ENCODE measurements around the gene SKIC2.
A peak's percentile ranks its signal among the peaks of the same experiment; 100 is the strongest.

The SKIC2 gene

GRCh38 chr6:31970604-31971271, 11.8 kb downstream of the SKIC2 start:
- no peak for DNase-seq (ENCODE audit: low read depth in 1 of 2, low spot score in 1 of 2)
- no peaks in the 10 kb centered on the region for H3K27me3 ChIP-seq (ENCODE audit: insufficient read depth, poor library complexity, severe bottlenecking)
- peak overlapping the region; percentile 82 for H3K4me3 ChIP-seq (replicated peaks; ENCODE audit: insufficient read depth, low read length)
- peak overlapping the region; percentile 93 for H3K27ac ChIP-seq (replicated peaks)
- TF ChIP-seq POLR2AphosphoS5 (IDR thresholded peaks at IDR 0.05; ENCODE audit: low read depth) (peak; percentile 44; the same call in 1 of the 2 replicates), GABPA (IDR thresholded peaks at IDR 0.05; ENCODE audit: low read depth) (no peak), SPI1 (IDR thresholded peaks at IDR 0.05; ENCODE audit: borderline replicate concordance, low read depth) (no peak), REST (IDR thresholded peaks at IDR 0.05; ENCODE audit: insufficient replicate concordance, low read depth) (no peak)
- TF ChIP-seq, protein P1, sequence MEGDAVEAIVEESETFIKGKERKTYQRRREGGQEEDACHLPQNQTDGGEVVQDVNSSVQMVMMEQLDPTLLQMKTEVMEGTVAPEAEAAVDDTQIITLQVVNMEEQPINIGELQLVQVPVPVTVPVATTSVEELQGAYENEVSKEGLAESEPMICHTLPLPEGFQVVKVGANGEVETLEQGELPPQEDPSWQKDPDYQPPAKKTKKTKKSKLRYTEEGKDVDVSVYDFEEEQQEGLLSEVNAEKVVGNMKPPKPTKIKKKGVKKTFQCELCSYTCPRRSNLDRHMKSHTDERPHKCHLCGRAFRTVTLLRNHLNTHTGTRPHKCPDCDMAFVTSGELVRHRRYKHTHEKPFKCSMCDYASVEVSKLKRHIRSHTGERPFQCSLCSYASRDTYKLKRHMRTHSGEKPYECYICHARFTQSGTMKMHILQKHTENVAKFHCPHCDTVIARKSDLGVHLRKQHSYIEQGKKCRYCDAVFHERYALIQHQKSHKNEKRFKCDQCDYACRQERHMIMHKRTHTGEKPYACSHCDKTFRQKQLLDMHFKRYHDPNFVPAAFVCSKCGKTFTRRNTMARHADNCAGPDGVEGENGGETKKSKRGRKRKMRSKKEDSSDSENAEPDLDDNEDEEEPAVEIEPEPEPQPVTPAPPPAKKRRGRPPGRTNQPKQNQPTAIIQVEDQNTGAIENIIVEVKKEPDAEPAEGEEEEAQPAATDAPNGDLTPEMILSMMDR (IDR thresholded peaks at IDR 0.05; ENCODE audit: insufficient read depth, low read length) = no peak

DNA sequence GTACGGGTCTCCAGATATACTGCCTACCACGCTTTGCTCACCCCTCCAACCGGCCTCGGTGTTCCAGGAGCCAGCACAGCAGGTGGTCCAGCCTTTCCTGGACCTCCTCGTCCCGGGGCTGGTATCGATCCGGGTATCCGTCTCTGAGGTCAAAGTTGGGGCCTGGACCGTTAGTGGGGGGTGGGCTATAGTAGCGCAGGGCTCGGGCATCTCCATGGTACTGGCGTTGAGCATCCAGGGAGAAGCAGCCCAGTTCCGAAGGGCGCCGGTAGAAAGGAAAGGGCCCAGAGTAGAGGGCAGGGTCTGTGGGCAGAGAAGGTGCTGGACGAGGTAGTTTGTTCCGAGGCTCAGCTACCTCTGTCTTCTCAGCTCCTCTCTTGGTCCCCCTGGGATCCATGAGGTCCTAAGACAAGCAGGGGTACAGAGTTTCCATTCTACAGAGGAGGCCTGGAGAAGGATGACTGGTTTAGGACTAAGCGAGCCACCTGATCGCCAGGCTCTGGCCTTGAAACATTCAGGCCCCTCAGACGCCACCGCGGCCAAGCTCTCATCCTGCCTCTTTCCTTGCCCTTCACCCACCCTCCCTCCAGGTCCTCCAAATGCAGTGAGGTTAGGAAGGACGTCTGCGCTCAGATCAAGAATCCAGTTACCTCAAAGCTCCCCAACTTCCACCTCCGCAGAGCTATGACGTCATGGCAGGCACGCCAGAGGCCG, 12.5 kb downstream of the SKIC2 start:
- peak overlapping the region; percentile 82 for H3K4me3 ChIP-seq (replicated peaks; ENCODE audit: insufficient read depth, low read length)
- TF ChIP-seq SPI1 (IDR thresholded peaks at IDR 0.05; ENCODE audit: borderline replicate concordance, low read depth) (no peak), REST (IDR thresholded peaks at IDR 0.05; ENCODE audit: insufficient replicate concordance, low read depth) (no peak)
- no peaks in the 10 kb centered on the region for H3K27me3 ChIP-seq (ENCODE audit: insufficient read depth, poor library complexity, severe bottlenecking)
- H3K27ac ChIP-seq (replicated peaks) = peak overlapping the region; percentile 93
- DNase-seq (ENCODE audit: low read depth in 1 of 2, low spot score in 1 of 2) = no peak

DNA sequence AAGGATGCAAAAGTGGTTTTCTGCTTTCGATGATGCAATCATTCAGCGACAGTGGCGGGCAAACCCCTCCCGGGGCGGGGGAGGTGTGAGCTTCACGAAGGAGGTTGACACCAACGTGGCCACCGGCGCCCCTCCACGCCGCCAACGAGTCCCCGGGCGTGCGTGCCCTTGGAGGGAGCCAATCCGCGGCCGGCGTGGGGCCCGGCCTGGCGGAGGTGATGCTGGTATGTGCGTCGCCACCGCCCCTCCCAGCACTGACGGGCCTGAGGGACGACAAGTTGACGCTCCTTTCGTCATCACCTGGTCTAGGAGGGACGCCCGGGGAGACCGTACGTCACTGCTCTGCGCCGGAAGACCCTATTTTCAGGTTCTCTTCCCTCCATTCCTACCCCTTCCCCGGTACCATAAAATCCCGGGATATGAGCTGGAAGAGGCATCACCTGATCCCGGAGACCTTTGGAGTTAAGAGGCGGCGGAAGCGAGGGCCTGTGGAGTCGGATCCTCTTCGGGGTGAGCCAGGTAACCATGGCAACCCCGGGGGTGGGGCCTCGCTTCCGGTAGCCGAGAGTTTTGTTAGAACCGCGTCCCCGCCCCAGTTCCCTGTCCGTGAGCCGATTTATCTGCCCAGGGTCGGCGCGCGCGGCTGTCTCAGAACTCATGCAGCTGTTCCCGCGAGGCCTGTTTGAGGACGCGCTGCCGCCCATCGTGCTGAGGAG, 13.2 kb downstream of the SKIC2 start, which contains the start of gene DXO:
Gene DXO (minus strand): TSS at position 146 of the 716 bp plus-strand sequence. CDS start 463 bp downstream, outside the sequence.
- Histone ChIP-seq H3K27me3 (ENCODE audit: insufficient read depth, poor library complexity, severe bottlenecking) (no peaks in the 10 kb centered on the region), H3K4me3 (replicated peaks; ENCODE audit: insufficient read depth, low read length) (peak within 1 kb of the TSS; percentile 82), H3K27ac (replicated peaks) (peak within 1 kb of the TSS; percentile 93)
- DNase-seq (ENCODE audit: low read depth in 1 of 2, low spot score in 1 of 2) = peak; percentile 99 to 100
- TF ChIP-seq GABPA (IDR thresholded peaks at IDR 0.05; ENCODE audit: low read depth) (peak; percentile 83), POLR2AphosphoS5 (IDR thresholded peaks at IDR 0.05; ENCODE audit: low read depth) (peak; percentile 39; the same call in 1 of the 2 replicates), SPI1 (IDR thresholded peaks at IDR 0.05; ENCODE audit: borderline replicate concordance, low read depth) (no peak), REST (IDR thresholded peaks at IDR 0.05; ENCODE audit: insufficient replicate concordance, low read depth) (no peak)
- TF ChIP-seq, protein P1 (IDR thresholded peaks at IDR 0.05; ENCODE audit: insufficient read depth, low read length) = no peak

All from HL-60 (cell line).